ENCODE measurements around the gene SYK. TPM values are rescaled to one million over a fixed set of nuclear protein-coding genes. Genes with fewer than 3 reads are reported as not detected.
A peak's percentile ranks its signal among the peaks of the same experiment; 100 is the strongest.

Gene SYK
- total and polyA plus RNA-seq, 8 donors = 2.2 to 34.4 (median 18.9) TPM

DNA sequence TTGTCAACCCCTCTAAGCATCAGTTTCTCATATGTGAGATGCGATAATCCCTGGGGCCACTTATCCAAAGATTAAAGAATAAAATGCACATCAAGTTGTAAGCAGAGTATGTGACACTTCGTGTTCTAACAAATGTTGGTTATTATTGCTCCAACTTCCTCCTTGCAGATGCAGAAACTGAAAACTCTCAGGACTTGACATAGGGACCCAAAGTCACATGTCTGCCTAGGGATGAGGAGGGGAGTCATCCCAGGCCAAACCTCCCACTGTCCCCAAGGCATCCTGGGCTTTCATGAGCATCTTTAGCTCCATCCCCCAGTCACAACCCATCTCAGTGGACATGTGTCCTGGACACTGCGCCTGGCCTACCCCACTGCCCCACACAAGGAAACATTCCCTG, 27.5 kb upstream of the SYK start:
- DNase-seq = no peak
- Histone ChIP-seq H3K36me3 (no peaks in the 10 kb centered on the region), H3K27ac (no peak overlapping the region), H3K27me3 (no peaks in the 10 kb centered on the region), H3K4me3 (no peak overlapping the region), H3K4me1 (no peaks in the 10 kb centered on the region), H3K9me3 (no peaks in the 10 kb centered on the region)
- intact Hi-C loops (cut with DNase I; ENCODE audit: low total_unique reads) = no loop called here
- TF ChIP-seq, protein P1, sequence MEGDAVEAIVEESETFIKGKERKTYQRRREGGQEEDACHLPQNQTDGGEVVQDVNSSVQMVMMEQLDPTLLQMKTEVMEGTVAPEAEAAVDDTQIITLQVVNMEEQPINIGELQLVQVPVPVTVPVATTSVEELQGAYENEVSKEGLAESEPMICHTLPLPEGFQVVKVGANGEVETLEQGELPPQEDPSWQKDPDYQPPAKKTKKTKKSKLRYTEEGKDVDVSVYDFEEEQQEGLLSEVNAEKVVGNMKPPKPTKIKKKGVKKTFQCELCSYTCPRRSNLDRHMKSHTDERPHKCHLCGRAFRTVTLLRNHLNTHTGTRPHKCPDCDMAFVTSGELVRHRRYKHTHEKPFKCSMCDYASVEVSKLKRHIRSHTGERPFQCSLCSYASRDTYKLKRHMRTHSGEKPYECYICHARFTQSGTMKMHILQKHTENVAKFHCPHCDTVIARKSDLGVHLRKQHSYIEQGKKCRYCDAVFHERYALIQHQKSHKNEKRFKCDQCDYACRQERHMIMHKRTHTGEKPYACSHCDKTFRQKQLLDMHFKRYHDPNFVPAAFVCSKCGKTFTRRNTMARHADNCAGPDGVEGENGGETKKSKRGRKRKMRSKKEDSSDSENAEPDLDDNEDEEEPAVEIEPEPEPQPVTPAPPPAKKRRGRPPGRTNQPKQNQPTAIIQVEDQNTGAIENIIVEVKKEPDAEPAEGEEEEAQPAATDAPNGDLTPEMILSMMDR (IDR thresholded peaks at IDR 0.05) = no peak
- TF ChIP-seq POLR2A (IDR thresholded peaks at IDR 0.05) = no peak
- 84 to 91% (median 88%) methylated on average over 3 of the region's 3 CpGs for WGBS, 5 donors

DNA sequence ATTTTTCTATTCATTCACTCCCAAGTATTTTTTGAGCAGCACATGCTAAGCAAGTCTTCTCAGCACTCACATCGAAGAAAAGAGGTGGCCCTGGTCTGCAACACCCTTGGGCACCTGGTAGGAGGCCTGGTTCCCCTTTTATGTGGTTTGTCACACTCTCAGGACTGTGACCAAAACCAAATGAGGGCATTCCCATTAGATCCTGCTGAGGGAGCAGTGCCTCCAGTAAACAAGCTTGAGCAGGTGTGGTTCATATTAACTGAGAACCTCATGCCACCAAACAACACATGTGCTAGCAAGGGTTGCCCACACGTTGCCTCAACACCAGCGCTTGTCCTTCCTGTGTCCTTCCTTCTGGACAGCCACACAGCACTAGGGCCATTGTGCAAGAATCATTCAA, 26.9 kb upstream of the SYK start:
- peak in 1 of 2 donors; percentile 31 for DNase-seq
- no peak overlapping the region for H3K27ac ChIP-seq
- no peaks in the 10 kb centered on the region for H3K4me1 ChIP-seq
- H3K9me3 ChIP-seq = no peaks in the 10 kb centered on the region
- H3K36me3 ChIP-seq = no peaks in the 10 kb centered on the region
- WGBS, 5 donors = 53 to 71% (median 68%) methylated on average over 3 of the region's 3 CpGs
- no peaks in the 10 kb centered on the region for H3K27me3 ChIP-seq
- intact Hi-C loops (cut with DNase I; ENCODE audit: low total_unique reads) = no loop called here
- no peak overlapping the region for H3K4me3 ChIP-seq
- TF ChIP-seq POLR2AphosphoS5 (IDR thresholded peaks at IDR 0.05) (no peak), POLR2A (IDR thresholded peaks at IDR 0.05) (no peak)

GRCh38 chr9:90775657-90776056, 26.0 kb upstream of the SYK start:
- TF ChIP-seq EP300 (IDR thresholded peaks at IDR 0.05) = no peak
- TF ChIP-seq POLR2AphosphoS5 (IDR thresholded peaks at IDR 0.05) = no peak
- no peak for TF ChIP-seq POLR2A (IDR thresholded peaks at IDR 0.05)
- Histone ChIP-seq H3K4me1 (no peaks in the 10 kb centered on the region), H3K27me3 (no peaks in the 10 kb centered on the region), H3K27ac (no peak overlapping the region), H3K9me3 (no peaks in the 10 kb centered on the region), H3K36me3 (no peaks in the 10 kb centered on the region), H3K4me3 (no peak overlapping the region)
- no peak for DNase-seq
- 49 to 60% (median 57%) methylated on average over 3 of the region's 3 CpGs for WGBS, 5 donors
- intact Hi-C loops (cut with DNase I; ENCODE audit: low total_unique reads) = no loop called here

- 90 to 96% (median 95%) methylated on average over 2 of the region's 2 CpGs for WGBS, 5 donors
- no peaks in the 10 kb centered on the region for H3K9me3 ChIP-seq
- no peaks in the 10 kb centered on the region for H3K36me3 ChIP-seq
- peaks cover 0 to 6% (median 0%) of the 10 kb centered on the region in 4 donors for H3K4me1 ChIP-seq
- DNase-seq = no peak
- no peaks in the 10 kb centered on the region for H3K27me3 ChIP-seq
- TF ChIP-seq POLR2AphosphoS5 (IDR thresholded peaks at IDR 0.05) (no peak), EP300 (IDR thresholded peaks at IDR 0.05) (no peak)
- TF ChIP-seq, protein P1 (IDR thresholded peaks at IDR 0.05) = no peak
- intact Hi-C loops (cut with DNase I; ENCODE audit: low total_unique reads) = no loop called here
- no peak overlapping the region for H3K27ac ChIP-seq
- H3K4me3 ChIP-seq = no peak overlapping the region
Observed at GRCh38 chr9:90778746-90779145, 22.9 kb upstream of the SYK start.

GRCh38 chr9:90783552-90783951, 18.1 kb upstream of the SYK start:
- 30 to 50% (median 41%) methylated on average over 3 of the region's 3 CpGs for WGBS, 5 donors

More at GRCh38 chr9:90783552-90783951, 18.1 kb upstream of the SYK start:
- H3K9me3 ChIP-seq = no peaks in the 10 kb centered on the region
- H3K36me3 ChIP-seq = no peaks in the 10 kb centered on the region
- peaks cover 0 to 3% (median 0%) of the 10 kb centered on the region in 3 donors for H3K27me3 ChIP-seq
- no peak overlapping the region for H3K4me3 ChIP-seq
- peak in 1 of 2 donors; percentile 42 for DNase-seq
- intact Hi-C loops (cut with DNase I; ENCODE audit: low total_unique reads) = no loop called here
- peaks cover 0 to 10% (median 0%) of the 10 kb centered on the region in 4 donors for H3K4me1 ChIP-seq
- TF ChIP-seq, protein P1 (IDR thresholded peaks at IDR 0.05) = no peak
- TF ChIP-seq POLR2AphosphoS5 (IDR thresholded peaks at IDR 0.05) (no peak), EP300 (IDR thresholded peaks at IDR 0.05) (no peak), POLR2A (IDR thresholded peaks at IDR 0.05) (no peak)
- H3K27ac ChIP-seq = no peak overlapping the region

Data from stomach (tissue), 9 donors.